ENCODE results near the gene ANKRD55.

DNA sequence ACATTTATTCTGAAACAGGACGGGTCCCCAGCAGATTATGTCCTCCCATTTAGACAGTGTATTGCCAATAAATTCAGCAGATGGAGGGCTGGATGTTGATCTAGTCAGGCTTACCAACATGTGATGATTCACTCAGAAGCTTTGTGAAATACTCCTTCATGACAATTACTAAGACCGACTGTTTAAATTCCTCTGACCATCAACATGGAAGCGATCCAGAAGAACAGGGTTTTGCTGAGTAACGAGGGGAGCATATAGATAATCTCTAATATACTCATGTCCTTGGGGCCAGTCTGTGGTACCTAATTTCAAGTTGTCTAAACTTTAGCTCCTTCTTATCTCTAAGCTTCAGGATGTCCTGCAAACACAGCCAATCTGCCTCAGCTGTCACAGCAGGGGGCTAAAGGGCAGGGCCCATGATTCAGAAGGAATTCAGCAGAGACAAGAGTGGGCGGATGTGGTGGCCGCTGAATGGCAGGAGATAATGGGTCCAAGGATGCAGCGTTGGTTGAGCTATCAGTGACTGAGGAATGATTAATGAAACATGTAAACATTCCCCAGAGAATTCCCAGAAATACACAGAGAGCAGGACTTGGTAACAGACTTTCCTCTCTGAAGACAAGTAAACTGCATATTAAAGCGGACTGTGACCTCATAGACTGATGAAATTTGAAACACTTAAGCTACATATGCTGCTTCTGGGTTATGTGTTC lies 109.4 kb downstream of the ANKRD55 start:
- TF ChIP-seq, protein P1, sequence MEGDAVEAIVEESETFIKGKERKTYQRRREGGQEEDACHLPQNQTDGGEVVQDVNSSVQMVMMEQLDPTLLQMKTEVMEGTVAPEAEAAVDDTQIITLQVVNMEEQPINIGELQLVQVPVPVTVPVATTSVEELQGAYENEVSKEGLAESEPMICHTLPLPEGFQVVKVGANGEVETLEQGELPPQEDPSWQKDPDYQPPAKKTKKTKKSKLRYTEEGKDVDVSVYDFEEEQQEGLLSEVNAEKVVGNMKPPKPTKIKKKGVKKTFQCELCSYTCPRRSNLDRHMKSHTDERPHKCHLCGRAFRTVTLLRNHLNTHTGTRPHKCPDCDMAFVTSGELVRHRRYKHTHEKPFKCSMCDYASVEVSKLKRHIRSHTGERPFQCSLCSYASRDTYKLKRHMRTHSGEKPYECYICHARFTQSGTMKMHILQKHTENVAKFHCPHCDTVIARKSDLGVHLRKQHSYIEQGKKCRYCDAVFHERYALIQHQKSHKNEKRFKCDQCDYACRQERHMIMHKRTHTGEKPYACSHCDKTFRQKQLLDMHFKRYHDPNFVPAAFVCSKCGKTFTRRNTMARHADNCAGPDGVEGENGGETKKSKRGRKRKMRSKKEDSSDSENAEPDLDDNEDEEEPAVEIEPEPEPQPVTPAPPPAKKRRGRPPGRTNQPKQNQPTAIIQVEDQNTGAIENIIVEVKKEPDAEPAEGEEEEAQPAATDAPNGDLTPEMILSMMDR (IDR thresholded peaks at IDR 0.05; ENCODE audit: low read length) = no peak
- no peak for TF ChIP-seq EZH2phosphoT487 (IDR thresholded peaks at IDR 0.05; ENCODE audit: low read length)
